DOHH2 (cell line): ENCODE results near the gene HMGN4.
"Not testable (repeated sequence)": the region's sequence is repeated elsewhere in the genome, so short reads cannot be mapped to it uniquely, and the experiment has no call there.

Experiments
- H3F3A ChIP-seq: fragments of 200-600 bp; sonication (generic), shearing (Covaris generic); 2 replicates; pipeline ENCODE4 v1.6.0; 2016; ENCODE audit warnings: antibody characterized with exemption, mild to moderate bottlenecking; ENCODE audit not compliant: control insufficient read depth, insufficient read depth
- H3K27ac ChIP-seq: fragments of 200-600 bp; sonication (generic); 2 replicates; pipeline ENCODE4 v1.5.1; 2014; ENCODE audit warnings: low read depth, mild to moderate bottlenecking, low read length, moderate library complexity
- H3K27me3 ChIP-seq: fragments of 200-600 bp; sonication (generic); 2 replicates; pipeline ENCODE4 v1.6.1; 2014; ENCODE audit warnings: mild to moderate bottlenecking, low read length, mixed read lengths; ENCODE audit not compliant: control insufficient read depth
- H3K36me3 ChIP-seq: fragments of 200-600 bp; sonication (generic); 2 replicates; pipeline ENCODE4 v1.6.1; 2014; ENCODE audit warnings: mild to moderate bottlenecking, low read length, moderate library complexity, mixed read lengths; ENCODE audit not compliant: control insufficient read depth
- H3K4me1 ChIP-seq: fragments of 200-600 bp; sonication (generic); 2 replicates; pipeline ENCODE4 v1.6.1; 2014; ENCODE audit warnings: mild to moderate bottlenecking, low read length, mixed read lengths; ENCODE audit not compliant: control insufficient read depth
- H3K4me2 ChIP-seq: fragments of 200-600 bp; sonication (generic); 2 replicates; pipeline ENCODE4 v1.6.0; 2014; ENCODE audit warnings: mild to moderate bottlenecking, low read length, moderate library complexity
- H3K4me3 ChIP-seq: fragments of 200-600 bp; sonication (generic); 2 replicates; pipeline ENCODE4 v1.5.1; 2014; ENCODE audit warnings: mild to moderate bottlenecking, low read length, mixed read lengths
- H3K79me2 ChIP-seq: fragments of 200-600 bp; sonication (generic); 2 replicates; pipeline ENCODE4 v1.6.1; 2014; ENCODE audit warnings: mild to moderate bottlenecking, low read length, mixed read lengths; ENCODE audit not compliant: control insufficient read depth
- H3K9me2 ChIP-seq: fragments of 200-600 bp; sonication (generic); replicated peaks from 2 replicates; pipeline ENCODE4 v1.6.1; 2014; ENCODE audit warnings: mild to moderate bottlenecking, low read length, mixed read lengths; ENCODE audit not compliant: control insufficient read depth
- H3K9me3 ChIP-seq: fragments of 200-600 bp; sonication (generic); 2 replicates; pipeline ENCODE4 v1.6.1; 2014; ENCODE audit warnings: antibody characterized with exemption, low read length, mixed read lengths; ENCODE audit not compliant: control insufficient read depth, insufficient read depth
- H4K20me1 ChIP-seq: fragments of 200-600 bp; sonication (generic); 2 replicates; pipeline ENCODE4 v1.6.0; 2014; ENCODE audit warnings: low read depth, mild to moderate bottlenecking, antibody characterized with exemption, low read length, moderate library complexity; ENCODE audit not compliant: control insufficient read depth, insufficient read depth
- EZH2phosphoT487 ChIP-seq: fragments of 200-600 bp; sonication (generic); IDR thresholded peaks from 2 replicates; pipeline ENCODE4 v1.6.1; 2017; ENCODE audit warnings: borderline replicate concordance, mild to moderate bottlenecking, antibody characterized with exemption, low read length, moderate library complexity, mixed read lengths
- TF ChIP-seq, protein P1 (sequence below): fragments of 200-600 bp; sonication (generic); IDR thresholded peaks from one replicate; pipeline ENCODE4 v1.5.1; 2014; ENCODE audit warnings: antibody characterized with exemption, mild to moderate bottlenecking, low read depth, low read length; ENCODE audit not compliant: poor library complexity, severe bottlenecking

HMGN4 gene

DNA sequence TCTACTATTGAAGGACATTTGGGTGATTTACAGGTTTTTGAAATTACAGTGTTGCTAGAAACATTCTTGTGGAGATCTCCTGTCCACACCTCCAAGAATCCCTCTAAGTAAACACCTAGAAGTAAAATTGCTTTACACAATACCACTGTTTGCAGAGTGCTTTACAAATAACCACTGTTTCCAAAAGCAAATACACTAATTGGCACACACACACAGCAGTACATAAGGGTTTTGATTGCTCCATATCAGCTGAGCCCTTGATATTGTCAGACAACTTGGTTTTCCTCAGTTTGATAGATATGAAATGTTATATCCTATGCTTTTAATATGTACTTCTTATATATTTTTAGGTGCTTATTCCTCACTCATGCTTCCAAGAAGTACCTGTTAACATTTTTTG is 6.3 kb downstream of the HMGN4 start:
- Histone ChIP-seq H3K4me3 (no peak overlapping the region), H3K9me2 (no peaks in the 10 kb centered on the region), H3K27me3 (no peaks in the 10 kb centered on the region), H3K79me2 (peaks cover 45% of the 10 kb centered on the region), H3K27ac (no peak overlapping the region), H3F3A (peaks cover 19% of the 10 kb centered on the region), H3K4me2 (no peak overlapping the region), H3K9me3 (no peaks in the 10 kb centered on the region), H3K4me1 (peaks cover 17% of the 10 kb centered on the region), H3K36me3 (peaks cover 61% of the 10 kb centered on the region), H4K20me1 (no peaks in the 10 kb centered on the region)
- no peak for TF ChIP-seq EZH2phosphoT487
- TF ChIP-seq, protein P1, sequence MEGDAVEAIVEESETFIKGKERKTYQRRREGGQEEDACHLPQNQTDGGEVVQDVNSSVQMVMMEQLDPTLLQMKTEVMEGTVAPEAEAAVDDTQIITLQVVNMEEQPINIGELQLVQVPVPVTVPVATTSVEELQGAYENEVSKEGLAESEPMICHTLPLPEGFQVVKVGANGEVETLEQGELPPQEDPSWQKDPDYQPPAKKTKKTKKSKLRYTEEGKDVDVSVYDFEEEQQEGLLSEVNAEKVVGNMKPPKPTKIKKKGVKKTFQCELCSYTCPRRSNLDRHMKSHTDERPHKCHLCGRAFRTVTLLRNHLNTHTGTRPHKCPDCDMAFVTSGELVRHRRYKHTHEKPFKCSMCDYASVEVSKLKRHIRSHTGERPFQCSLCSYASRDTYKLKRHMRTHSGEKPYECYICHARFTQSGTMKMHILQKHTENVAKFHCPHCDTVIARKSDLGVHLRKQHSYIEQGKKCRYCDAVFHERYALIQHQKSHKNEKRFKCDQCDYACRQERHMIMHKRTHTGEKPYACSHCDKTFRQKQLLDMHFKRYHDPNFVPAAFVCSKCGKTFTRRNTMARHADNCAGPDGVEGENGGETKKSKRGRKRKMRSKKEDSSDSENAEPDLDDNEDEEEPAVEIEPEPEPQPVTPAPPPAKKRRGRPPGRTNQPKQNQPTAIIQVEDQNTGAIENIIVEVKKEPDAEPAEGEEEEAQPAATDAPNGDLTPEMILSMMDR, result no peak

DNA sequence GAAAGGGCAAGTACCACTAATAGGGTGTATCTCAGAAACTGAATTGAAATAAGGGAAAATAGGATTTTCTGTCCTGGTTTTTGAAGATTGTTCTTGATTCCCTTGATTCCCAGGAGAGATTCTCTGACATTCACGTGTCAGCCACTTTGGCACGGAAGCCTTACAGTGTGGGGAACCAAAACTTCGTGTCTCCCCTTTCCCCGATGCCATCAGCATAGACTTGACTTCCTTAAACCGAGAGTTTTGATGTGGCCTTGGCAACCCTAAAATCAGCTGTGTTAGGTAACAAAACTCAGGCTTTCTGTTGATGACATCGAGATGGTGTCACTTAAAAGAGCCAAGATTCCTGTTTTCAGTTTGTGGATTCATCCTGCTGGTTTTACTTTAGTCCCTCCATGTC is 7.5 kb downstream of the HMGN4 start:
- H3K36me3 ChIP-seq, result peaks cover 53% of the 10 kb centered on the region
- no peaks in the 10 kb centered on the region for H3K9me2 ChIP-seq
- H3K27ac ChIP-seq, result no peak overlapping the region
- peaks cover 19% of the 10 kb centered on the region for H3F3A ChIP-seq
- no peaks in the 10 kb centered on the region for H4K20me1 ChIP-seq
- H3K4me3 ChIP-seq, result no peak overlapping the region
- peaks cover 20% of the 10 kb centered on the region for H3K4me1 ChIP-seq
- H3K9me3 ChIP-seq, result no peaks in the 10 kb centered on the region
- TF ChIP-seq, protein P1, result no peak
- no peak for TF ChIP-seq EZH2phosphoT487
- no peaks in the 10 kb centered on the region for H3K27me3 ChIP-seq
- peaks cover 34% of the 10 kb centered on the region for H3K79me2 ChIP-seq
- no peak overlapping the region for H3K4me2 ChIP-seq

DNA sequence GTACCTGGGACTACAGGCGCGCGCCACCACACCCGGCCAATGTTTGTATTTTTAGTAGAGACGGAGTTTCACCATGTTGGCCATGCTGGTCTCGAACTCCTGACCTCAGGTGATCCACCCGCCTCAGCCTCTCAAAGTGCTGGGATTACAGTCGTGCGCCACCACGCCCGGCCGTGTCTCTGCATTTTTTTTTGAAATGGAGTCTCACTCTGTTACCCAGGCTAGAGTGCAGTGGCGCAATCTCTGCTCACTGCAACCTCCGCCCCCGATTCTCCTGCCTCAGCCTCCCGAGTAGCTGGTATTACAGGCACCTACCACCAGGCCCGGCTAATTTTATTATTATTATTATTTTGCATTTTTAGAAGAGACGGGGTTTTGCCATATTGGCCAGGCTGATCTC is 9.2 kb downstream of the HMGN4 start:
- Histone ChIP-seq H3K79me2 (peaks cover 17% of the 10 kb centered on the region), H3K4me1 (peaks cover 21% of the 10 kb centered on the region), H3F3A (peaks cover 24% of the 10 kb centered on the region), H3K36me3 (peaks cover 38% of the 10 kb centered on the region)
- H4K20me1 ChIP-seq, H3K4me2 ChIP-seq, H3K9me3 ChIP-seq, H3K27ac ChIP-seq, H3K27me3 ChIP-seq, H3K9me2 ChIP-seq, H3K4me3 ChIP-seq: not testable (repeated sequence)

DNA sequence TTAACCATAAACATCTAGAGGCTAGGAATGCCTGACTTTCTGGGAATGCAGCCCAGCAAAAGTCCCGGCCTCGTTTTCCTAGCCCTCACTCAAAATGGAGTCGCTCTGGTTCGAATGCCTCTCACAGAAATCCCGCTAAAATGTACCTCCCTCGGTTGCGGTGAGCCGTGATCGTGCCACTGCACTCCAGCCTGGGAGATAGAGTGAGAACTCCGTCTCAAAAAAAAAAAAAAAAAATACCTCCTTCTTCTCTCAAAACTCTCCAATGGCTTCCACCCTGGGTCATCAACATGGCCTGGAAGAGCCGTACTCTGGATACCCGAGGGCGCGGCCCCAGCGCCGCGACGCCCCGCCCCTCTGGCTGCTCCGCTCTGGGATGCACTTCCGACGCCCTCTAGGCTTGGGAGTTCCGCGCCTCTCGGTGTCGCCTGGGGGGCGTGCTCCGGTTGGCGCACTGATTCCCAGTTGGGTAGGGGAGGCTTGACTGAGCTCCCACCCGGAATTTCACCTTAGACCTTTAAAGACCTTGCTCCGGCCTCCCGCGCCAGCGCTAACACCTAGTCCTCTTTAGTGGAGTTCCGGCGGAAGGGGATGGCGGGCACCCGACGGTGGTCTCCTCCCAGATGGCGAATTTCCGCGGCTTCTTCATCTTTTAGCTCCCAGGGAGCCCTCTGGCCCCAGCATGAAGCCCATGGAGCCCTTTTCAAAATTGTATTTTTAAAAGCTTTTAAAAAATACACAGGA is 12.3 kb downstream of the HMGN4 start:
- no peaks in the 10 kb centered on the region for H3K9me2 ChIP-seq
- H3K36me3 ChIP-seq, result peaks cover 13% of the 10 kb centered on the region
- H3K4me1 ChIP-seq, result peaks cover 41% of the 10 kb centered on the region
- no peaks in the 10 kb centered on the region for H3K79me2 ChIP-seq
- no peak for TF ChIP-seq EZH2phosphoT487
- TF ChIP-seq, protein P1, result no peak
- no peaks in the 10 kb centered on the region for H3K27me3 ChIP-seq
- peak overlapping the region; percentile 84 for H3K4me3 ChIP-seq
- peak overlapping the region; percentile 44 for H3K27ac ChIP-seq
- H3K4me2 ChIP-seq, result peak overlapping the region; percentile 75
- no peaks in the 10 kb centered on the region for H4K20me1 ChIP-seq
- no peaks in the 10 kb centered on the region for H3K9me3 ChIP-seq
- H3F3A ChIP-seq, result peaks cover 39% of the 10 kb centered on the region
